Ramos (cell line): Measurements from ENCODE around the gene SLC10A7.

Experiments used
- in situ Hi-C: fragments of 300-500 bp; cut with MboI; formaldehyde crosslinking; loops from one replicate; pipeline ENCODE4 v1.14.3; 2022; ENCODE audit warnings: low sequenced_read_pairs; ENCODE audit not compliant: unreplicated experiment

Gene SLC10A7

GRCh38 chr4:146275370-146275769 lies 246.4 kb downstream of the SLC10A7 start:
- in situ Hi-C loops = no loop called here

GRCh38 chr4:146274774-146275173 lies 247.0 kb downstream of the SLC10A7 start:
- in situ Hi-C loops = no loop called here

DNA sequence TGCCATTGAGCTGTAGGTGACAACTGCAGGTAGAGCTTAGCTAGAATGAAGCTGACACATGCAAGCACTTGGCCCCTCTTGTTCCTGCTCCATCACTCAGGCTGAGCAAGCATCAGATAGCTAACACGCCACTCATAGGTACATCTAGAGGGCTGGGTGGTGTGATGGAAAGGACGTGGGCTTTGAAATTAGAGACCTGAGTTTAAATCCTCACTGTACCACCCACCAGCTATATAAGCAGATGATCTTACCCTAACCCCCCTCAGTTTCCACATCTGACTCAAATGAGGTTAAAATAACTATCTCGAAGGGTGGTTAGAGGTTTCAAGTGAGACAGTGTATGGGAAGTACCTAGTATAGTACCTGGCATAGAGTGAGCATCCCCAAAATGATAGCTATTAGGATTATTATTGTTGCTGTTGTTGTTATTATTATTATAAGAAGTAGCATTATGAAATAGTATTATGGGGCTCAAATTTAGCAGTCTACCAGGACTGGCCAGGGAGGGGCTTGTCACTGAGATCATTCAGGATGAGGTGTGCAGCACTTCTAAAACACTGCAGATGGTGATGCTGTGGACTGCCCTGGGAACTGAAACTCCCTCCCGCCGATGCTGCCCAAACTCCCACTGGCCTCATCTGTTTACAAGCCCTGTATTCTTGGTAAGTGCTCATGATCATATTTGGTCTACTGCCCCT lies 248.4 kb downstream of the SLC10A7 start:
- in situ Hi-C loops = no loop called here

- in situ Hi-C loops = no loop called here
Measured at GRCh38 chr4:146271466-146271865, 250.3 kb downstream of the SLC10A7 start.

DNA sequence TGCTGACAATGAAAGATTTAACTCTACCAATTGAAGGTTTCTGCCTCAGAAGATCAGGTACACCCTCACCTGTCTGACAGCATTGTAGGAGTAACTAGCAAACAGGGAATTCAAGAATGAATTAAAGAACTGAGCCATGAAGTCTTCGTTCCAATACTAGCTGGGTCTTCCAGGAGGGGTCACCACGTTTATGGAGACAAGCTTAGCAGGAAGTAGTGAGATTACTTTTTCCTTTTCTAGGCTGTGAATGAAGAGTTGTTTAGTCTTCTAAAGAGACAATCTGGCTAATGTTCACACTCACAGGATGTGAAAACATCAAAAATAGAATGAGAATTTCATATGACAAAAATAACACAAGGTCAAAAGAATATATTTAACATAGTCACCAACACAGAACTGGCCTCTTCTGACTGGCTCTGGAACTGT lies 252.5 kb downstream of the SLC10A7 start:
- in situ Hi-C loops = no loop called here

DNA sequence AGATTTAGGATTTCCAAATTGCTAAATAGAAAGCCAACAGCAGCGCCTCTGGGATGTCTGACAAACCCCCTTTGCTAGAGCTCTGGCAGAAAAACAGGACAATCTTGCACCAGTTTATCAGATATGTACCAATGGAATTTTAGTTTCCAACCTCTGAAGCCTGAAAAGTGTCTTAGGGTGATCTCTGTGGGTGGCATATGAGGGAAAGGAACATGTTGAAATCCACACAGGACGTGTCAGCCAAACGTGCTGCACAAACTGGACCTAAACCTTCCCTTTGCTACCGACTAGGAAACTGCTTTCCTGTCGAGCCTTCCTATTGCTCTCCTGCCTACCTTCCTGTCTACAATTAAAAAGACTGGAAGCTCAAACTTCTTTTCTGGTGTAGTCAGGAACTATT lies 253.9 kb downstream of the SLC10A7 start:
- in situ Hi-C loops = no loop called here

- in situ Hi-C loops = no loop called here
Measured at GRCh38 chr4:146265950-146266490, 255.7 kb downstream of the SLC10A7 start.

DNA sequence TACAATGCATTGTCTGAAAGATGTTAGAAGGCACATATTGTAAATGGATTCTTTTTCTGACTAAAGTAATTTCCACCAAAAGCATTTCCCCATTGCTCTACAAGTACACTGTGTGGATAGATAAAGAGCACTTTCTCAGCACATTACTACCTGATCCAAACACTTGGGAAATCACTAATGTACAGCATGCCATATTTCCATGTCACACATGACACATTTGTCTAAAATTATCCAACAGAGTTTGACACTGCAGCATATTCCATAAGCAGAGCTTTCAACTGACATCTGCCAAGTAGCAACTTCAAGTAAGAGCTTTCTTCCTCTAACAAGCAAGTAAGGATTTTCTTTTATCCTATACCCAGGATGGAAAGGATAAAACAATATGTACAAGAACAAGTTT lies 257.9 kb downstream of the SLC10A7 start:
- in situ Hi-C loops = no loop called here

- in situ Hi-C loops = no loop called here
Measured at GRCh38 chr4:146261041-146261440, 260.7 kb downstream of the SLC10A7 start.

DNA sequence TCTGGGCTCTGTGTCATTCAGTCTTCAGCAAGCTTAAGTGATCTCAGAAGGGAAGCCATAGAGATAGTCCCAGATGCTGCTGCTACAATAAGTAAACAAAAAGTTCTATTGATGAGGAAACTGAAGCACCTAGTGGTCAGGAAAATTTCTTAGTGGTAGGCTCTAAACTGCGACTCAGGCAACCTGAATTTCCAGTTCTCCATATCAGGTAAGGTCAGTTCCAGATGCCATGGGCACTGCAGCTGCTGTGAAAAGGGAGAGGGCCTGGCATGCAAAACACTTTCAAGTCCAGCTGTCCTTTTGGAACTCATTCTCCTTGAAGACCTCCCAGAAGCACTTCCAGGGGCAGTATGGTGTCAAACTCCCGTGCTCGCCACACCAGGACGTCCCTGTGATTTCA lies 261.2 kb downstream of the SLC10A7 start:
- in situ Hi-C loops = no loop called here

GRCh38 chr4:146257511-146257910 lies 264.2 kb downstream of the SLC10A7 start:
- in situ Hi-C loops = no loop called here

DNA sequence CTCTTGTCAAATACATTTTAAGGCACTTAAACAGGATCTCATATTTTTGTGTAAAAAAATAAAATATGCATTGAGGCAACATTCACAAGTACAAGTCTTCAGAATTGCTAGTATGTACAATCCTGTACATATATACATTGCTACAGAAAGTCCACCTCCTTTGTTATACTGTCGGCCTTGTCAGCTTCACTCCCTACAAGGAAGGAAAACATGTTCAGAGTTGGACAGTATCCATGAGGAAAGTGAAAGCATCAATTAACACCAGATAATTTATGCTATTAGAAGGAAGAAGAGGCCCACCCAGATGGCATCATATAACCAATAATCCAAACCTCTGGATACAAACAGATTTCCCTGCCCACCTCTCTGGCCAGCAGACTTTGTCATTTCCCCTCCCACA lies 265.4 kb downstream of the SLC10A7 start:
- in situ Hi-C loops = no loop called here

DNA sequence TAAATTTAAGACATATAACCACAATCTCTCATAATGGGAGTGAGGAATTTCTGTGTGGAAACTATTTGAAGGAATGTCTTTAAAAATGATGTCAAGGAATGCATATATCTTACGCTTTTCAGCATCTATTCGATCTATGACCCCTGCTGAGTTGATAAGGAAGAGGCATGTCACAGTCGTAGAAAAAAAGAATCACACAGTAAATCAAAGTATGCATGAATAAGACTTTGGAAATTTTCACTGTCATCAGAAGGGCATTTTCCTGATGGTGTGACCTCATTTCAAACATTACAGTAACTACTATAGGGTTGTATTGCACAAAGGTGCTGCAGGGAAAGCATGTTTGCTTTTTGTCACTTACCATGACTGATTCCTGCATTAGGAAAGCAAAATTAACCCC lies 265.9 kb downstream of the SLC10A7 start:
- in situ Hi-C loops = no loop called here

- in situ Hi-C loops = no loop called here
Measured at GRCh38 chr4:146255463-146255862, 266.3 kb downstream of the SLC10A7 start.

DNA sequence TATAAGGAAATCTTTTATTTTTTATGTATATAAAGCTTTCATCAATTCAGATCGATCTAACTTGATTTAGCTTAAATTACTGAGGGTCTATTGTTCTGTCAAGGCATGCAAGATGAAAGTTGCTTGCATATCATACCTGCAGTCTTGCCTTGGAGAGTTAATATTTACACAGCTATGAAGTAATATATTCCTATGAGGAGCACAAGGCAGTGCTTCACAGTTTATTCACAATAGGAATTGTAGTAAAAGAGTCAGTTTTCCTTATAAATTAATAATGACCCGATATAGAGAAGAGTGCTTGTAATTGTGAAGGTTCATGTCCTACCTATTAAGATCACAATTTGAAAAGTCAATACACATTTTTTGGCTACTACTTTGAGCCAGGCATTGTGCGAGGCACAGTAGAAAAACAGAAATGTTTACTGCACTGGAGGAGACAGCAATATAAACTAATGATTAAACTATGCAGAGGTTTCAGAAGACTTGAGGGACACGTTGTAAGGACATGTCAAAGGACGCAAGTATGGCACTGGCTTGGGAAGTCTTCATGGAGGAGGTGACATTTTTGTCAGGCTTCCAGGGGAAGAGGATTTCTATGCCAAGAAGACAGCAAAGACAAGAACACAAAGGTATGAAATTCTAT lies 268.6 kb downstream of the SLC10A7 start:
- in situ Hi-C loops = no loop called here

GRCh38 chr4:146247356-146247755 lies 274.4 kb downstream of the SLC10A7 start:
- in situ Hi-C loops = no loop called here

- in situ Hi-C loops = no loop called here
Measured at GRCh38 chr4:146246381-146246780, 275.4 kb downstream of the SLC10A7 start.

DNA sequence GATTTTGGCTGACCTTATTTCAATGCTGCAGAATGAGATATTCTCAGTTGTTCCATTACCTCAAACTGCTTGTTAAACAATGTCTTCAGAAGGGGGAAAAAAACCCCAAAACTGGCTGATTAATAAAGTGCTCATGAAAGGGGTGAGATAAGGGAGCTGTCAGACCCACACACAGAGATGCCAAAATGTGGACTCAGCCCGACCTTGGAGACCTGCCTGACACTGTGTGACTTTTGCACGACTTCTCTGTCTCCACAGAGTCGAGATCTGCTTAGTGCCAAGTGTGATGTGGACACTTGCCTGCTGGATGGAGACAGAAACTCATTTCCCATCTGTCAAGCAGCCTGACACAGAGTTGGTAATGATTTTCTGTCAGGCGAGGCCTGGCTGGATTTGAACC lies 275.9 kb downstream of the SLC10A7 start:
- in situ Hi-C loops = no loop called here

- in situ Hi-C loops = no loop called here
Measured at GRCh38 chr4:146245246-146245645, 276.5 kb downstream of the SLC10A7 start.

GRCh38 chr4:146244496-146244895 lies 277.2 kb downstream of the SLC10A7 start:
- in situ Hi-C loops = no loop called here

- in situ Hi-C loops = no loop called here
Measured at GRCh38 chr4:146243883-146244277, 277.9 kb downstream of the SLC10A7 start.
